HG03064 (cell line): ENCODE results near the gene GCK.
A peak's percentile ranks its signal among the peaks of the same experiment; 100 is the strongest.

ENCODE experiments used
- ATAC-seq: cut with Tn5 transposase; IDR thresholded peaks from one replicate; pipeline ENCODE4 v1.9.1; 2021; ENCODE audit warnings: low read depth; ENCODE audit not compliant: unreplicated experiment

The GCK gene

GRCh38 chr7:44124822-44125202 is 64.4 kb downstream of the GCK start:
- ATAC-seq, result no peak

DNA sequence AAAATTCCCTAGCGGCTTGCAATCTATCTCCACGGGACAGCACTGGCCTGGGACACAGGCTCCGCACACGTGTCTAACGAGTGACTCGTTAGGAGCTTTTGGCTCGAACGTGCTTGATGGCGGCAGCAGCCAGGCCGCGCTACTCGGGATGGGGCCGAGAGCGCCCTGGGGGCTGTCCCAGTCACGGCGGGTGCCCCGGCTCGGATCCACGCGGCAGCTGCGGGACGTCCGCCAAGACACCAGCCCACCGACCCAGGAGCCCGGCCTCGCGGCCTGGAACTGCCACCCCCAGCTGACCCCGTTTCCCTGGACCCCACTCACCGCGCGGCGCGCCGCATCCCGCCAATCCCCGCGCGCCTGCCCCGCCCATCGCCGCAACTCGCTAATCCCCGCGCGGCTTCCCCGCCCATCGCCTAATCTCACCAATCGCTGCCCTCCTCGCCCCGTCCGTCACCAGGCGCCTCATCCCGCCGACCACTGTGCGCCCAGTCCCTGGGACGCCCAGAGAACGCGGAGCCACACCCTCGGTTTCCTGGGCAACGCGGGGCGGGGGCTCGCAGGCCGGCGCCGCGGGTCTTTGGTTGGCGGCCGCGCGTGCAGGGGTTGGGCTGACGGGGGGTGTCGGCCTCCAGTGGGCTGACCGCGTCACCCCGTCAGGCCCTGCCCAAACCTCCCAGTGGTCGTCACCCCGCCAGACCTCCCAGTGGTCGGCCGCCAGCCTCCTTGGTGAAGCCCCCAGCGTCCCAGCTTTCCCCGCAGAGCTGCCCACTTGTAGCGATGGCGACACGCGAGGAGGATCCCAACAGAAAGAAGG is 65.8 kb downstream of the GCK start, which contains the start of gene POLD2:
POLD2 (minus strand) TSS at position 359 of the 814 bp plus-strand sequence. CDS start 1,495 bp downstream, outside the sequence.
- ATAC-seq, result peak; percentile 98

DNA sequence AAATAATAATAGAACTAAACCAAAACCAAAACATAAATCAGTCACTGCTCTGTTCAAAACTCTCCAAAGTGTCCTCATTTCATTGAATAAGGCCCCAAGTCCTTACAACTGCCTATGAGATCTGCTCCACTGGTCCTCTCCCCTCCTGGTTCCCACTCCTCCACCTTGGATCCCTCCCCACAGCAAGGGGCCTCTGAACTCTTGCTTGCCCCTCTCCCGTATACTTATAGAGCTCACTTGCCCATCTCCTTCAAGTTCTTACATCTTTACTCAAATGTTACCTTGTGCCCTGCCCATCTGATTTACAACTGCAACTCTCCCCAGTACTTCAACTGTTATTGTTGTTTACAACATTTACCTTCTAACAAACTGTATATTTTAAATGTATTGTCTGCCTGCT is 66.7 kb downstream of the GCK start:
- no peak for ATAC-seq

DNA sequence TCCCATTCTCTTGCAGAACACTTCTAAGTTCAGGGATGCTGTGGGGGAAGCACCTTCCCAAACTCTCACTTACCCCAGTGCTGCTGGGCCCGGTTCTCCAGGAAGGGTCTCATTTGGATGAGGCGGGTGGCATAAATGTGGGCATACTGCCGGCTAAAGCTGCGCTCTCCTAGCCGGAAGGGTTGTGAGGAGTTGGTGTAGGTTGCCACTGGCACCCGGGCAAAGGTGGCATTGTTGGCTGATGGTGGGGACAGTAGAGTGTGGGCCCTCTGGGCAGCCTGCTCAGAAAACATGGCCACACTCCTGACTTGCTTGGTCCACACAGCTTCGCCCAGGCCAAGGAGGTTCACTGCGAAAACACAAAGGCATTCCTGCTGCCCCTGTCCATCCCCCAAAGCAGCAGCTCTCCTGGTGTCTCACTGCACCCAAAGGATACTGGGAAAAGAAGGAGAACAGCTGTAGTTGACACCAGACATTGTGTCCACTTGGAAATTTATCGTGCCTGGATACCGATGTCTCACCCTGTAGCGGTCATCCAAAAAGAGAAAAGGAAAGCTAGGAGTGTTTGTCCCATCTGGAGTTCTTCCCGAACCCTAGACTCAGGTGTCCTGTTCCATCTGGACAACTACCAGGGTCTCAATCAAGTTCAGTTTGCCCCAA is 67.3 kb downstream of the GCK start:
- no peak for ATAC-seq

DNA sequence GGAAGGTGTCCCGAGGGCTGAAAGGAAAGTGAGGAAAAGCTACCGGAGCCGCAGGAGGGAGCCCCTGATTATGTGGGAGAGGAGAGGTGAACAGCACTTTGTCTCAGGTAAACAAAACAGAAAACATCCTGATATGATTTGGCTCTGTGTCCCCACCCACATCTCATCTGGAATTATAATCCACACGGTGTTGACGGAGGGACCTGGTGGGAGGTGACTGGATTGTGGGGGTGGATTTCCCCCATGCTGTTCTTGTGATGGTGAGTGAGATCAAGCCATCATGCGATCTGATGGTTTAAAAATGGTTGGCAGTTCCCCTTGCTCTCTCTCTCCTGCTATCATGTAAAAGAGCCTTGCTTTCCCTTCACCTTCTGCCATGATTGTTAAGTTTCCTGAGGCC is 68.8 kb downstream of the GCK start:
- ATAC-seq, result no peak

DNA sequence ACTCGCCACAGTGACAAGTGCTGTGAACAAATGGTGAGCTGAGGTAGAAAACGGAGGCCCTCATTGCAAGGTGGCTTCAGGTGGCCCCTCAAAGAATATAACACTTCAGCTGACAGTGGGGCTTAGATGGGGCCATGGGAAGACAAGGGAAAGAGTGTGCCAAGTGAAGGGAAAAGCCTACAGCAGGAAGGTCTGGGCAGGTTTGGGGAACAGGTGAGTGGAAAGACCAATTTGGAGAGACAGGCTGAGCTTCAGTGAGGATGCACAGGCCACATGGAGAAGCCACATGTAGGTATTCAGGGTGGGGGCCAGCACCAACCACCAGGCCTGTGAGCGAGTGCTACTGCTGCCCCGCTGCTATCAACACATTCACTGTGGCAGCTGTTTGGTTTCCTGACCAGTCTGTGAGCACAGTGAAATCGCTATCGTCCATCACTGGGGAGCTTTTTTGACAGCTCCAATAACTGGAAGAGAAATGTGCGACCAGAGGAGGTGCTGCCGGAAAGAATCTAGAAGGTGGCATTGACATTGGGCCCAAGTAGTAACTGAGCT is 69.3 kb downstream of the GCK start:
- ATAC-seq, result no peak

- no peak for ATAC-seq
Observed at GRCh38 chr7:44117801-44118429, 71.3 kb downstream of the GCK start.

DNA sequence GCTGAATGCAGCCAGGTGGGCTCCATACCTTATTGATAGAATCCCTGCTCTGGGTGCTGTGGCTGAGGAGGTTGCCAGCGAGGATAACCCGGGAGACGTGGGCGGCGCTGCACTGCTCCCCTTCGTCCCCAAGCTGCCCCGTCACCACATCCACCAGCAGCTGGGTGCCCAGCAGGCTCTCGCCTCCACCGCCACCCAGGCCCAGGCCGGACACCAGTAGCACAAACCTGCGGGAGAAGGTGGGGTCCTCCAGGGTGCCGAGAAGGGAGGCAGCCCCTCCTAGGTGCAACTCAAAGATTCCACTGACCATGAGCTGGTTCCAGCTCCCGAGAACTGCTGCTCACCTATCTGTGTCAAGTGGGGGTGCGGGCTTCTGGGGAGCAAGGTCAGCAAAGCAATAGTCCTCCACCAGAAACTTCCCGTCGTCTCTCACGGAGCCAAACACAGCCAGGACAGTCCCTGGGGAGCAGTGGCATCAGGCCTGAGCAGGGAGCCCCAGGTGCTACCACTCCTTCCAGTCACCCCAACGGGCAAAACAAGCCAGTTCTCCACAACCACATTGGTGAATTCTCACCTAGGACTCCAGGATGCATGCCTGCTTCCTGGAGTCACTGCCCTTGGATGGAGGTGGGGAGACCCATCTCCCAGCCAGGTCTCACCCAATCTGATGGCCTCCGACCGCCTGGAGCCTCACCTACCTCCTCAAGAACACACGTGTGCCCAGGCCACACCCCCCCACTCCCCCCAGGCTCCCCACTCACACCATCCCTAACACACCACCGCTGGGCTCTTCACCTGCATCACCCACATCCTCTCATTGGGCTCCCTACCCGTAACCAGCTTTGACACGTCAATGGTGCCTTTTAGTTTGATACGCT is 72.2 kb downstream of the GCK start:
- no peak for ATAC-seq

DNA sequence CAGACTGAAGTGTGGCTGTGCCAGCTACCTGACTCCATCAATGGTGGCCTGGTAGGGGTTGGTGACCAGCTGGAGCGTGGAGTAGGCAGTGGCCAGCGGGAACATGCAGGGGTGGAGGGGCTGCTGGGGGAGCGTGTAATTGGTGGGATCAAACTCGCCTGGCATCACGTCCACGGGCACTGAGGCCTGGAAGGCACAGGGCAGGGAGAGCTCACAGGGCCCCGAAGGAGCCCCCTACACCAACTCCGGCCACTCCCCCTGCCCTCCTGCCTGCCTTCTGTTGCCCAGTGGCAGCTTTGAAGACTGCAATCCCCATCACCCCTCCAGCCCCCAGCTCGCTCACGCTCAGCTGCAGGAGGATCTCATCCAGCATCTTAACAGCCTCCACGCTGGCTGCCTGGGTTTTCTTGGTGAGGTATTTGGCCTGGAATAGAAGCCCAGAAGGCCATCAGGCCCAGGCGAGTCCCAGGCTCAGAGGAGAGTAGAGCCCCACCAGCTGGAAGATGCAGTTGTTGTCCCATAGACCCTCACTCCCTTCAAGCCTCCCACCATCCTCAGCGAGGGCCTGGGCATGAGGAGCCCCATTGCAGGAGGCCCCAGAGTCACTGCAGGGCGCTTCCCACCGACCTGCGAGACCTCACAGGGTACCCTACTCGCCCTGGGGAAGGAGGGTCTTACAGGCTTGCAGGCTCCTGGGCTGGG is 73.0 kb downstream of the GCK start:
- ATAC-seq, result no peak

DNA sequence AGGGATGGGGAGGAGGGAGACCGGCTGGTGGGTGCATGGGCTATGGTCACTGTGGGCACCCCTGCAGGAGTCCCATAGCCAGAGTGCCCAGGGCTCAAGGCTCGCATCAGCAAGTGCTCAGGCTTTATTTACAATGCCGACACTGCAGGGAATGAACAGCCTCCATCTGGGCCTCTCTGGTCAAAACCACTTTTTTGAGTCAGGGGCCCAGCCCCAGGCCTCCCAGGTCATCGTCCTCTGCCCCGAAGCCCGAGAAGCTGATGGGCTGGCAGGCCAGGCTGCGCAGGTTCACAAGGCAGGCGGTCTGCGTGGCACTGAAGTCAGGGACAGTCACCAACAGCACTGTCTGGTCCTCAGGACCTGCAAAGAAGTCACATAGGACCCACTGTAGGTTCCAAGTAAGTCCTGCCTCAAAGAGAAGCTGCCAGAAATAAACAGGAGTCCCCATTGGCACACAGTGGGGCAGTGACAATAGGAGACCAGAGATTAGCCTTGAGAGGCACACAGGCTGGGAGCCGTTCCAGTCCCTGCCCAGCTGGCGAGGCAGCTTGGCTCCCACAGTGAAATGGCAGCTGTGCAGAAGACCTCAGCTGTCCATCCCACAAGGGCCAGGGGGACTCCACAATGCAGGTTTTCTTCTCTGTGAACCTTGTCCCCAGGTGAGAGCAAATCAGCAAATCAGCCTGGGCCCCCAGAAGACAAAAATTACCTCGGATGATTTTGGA is 74.5 kb downstream of the GCK start:
- no peak for ATAC-seq

DNA sequence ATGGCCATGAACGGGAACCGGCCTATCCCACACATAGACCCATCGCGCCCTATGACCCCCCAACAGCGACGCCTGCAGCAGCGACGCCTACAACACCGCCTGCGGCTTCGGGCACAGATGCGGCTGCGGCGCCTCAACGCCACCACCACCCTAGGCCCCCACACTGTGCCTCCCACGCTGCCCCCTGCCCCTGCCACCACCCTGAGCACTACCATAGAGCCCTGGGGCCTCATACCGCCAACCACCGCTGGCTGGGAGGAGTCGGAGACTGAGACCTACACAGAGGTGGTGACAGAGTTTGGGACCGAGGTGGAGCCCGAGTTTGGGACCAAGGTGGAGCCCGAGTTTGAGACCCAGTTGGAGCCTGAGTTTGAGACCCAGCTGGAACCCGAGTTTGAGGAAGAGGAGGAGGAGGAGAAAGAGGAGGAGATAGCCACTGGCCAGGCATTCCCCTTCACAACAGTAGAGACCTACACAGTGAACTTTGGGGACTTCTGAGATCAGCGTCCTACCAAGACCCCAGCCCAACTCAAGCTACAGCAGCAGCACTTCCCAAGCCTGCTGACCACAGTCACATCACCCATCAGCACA is 75.4 kb downstream of the GCK start:
- ATAC-seq, result no peak

DNA sequence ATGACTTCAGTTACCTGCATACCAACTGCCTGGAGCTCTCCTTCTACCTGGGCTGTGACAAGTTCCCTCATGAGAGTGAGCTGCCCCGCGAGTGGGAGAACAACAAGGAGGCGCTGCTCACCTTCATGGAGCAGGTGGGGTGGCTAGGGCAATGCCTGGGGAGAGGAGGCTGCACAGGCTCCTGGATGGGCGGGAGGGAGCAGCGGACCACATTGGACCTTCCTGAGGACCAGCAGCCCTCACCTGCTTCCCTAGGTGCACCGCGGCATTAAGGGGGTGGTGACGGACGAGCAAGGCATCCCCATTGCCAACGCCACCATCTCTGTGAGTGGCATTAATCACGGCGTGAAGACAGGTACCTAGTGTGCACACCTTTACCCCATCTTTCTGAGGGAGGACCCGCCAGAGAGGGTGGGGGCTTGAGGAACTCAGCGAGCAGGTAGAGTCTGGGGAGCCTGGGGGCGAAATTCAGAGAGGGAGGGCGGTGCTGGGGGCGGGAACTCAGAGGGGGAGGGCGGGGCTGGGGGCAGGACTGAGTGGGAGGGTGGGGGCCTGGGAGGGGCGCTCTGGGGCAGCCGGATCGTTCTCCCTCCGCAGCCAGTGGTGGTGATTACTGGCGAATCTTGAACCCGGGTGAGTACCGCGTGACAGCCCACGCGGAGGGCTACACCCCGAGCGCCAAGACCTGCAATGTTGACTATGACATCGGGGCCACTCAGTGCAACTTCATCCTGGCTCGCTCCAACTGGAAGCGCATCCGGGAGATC is 76.1 kb downstream of the GCK start:
- ATAC-seq, result no peak

DNA sequence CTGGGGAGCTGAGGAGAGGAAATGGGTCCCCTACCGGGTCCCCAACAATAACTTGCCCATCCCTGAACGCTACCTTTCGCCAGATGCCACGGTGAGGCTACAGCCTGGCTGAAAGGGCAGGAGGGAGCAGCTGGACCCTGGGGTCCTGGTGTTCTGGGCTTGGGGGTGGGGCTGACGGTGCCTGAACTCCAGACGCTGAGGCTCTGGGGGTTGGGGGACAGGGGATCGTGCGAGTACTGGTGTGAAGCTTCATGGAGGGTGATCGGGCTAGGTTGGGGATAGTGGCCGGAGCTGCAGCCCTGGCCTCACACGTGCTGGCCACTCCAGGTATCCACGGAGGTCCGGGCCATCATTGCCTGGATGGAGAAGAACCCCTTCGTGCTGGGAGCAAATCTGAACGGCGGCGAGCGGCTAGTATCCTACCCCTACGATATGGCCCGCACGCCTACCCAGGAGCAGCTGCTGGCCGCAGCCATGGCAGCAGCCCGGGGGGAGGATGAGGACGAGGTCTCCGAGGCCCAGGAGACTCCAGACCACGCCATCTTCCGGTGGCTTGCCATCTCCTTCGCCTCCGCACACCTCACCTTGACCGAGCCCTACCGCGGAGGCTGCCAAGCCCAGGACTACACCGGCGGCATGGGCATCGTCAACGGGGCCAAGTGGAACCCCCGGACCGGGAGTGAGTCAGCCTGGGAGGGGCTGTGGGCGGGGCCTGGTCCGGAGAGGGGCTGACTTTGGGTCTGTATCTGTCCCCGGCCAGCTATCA is 76.8 kb downstream of the GCK start:
- no peak for ATAC-seq

DNA sequence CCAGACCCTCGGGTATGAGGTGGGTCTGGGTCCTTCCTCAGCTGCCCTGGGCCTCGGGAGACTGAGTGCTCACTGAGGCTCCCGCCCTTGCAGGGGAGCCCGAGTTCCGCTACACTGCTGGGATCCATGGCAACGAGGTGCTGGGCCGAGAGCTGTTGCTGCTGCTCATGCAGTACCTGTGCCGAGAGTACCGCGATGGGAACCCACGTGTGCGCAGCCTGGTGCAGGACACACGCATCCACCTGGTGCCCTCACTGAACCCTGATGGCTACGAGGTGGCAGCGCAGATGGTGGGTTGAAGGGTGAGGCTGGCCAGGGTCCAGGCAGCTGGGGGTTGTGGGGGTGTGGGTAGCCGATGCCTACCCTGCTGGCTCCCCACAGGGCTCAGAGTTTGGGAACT is 77.5 kb downstream of the GCK start:
- no peak for ATAC-seq

DNA sequence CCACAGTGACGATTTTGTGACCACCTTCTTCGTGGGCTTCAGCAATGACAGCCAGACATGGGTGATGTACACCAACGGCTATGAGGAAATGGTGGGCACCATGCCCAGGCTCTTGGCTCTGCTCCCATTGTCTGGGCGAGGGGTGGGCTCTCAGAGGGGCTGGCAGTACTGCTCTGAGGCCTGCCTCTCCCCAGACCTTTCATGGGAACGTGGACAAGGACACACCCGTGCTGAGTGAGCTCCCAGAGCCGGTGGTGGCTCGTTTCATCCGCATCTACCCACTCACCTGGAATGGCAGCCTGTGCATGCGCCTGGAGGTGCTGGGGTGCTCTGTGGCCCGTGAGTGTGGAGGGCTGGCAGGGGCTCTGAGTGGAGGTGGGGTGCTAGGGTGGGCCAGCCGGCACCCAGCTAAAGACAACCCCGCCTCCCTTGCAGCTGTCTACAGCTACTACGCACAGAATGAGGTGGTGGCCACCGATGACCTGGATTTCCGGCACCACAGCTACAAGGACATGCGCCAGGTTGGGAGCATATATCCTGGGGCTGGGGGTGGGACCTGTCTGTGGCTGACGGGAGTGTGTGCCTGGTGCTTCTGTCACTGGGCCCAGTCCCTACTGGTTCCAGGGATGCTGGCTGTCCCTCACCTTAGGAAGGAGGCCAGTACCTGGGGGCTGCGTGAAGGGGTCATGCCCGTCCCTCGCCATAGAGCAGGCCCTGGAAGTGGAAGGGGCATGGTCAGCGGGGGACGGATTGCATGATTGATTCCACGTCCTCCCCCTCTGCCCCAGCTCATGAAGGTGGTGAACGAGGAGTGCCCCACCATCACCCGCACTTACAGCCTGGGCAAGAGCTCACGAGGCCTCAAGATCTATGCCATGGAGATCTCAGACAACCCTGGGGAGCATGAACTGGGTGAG is 78.3 kb downstream of the GCK start:
- ATAC-seq, result no peak

DNA sequence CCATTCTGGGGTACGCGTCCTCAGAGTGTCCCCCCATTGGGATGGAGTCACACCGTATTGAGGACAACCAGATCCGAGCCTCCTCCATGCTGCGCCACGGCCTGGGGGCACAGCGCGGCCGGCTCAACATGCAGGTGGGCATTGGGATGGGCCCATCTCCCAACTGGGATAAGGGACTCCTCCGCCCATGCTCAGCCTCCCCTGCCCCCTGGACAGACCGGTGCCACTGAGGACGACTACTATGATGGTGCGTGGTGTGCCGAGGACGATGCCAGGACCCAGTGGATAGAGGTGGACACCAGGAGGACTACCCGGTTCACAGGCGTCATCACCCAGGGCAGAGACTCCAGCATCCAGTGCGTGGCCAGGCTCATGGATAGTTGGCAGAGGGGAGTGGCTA is 79.2 kb downstream of the GCK start:
- no peak for ATAC-seq
